GM21528 (cell line): ENCODE results near the gene C15orf62.

Experiments
- ATAC-seq: cut with Tn5 transposase; IDR thresholded peaks from one replicate; pipeline ENCODE4 v1.9.1; 2021; ENCODE audit warnings: mild to moderate bottlenecking, moderate library complexity; ENCODE audit not compliant: unreplicated experiment, low FRiP score

C15orf62 gene

GRCh38 chr15:40769274-40770146 is at the start of gene C15orf62:
TSS of gene C15orf62 (plus strand) at chr15:40769980. CDS start at chr15:40770496, 516 bp downstream.
- ATAC-seq, result no peak

- ATAC-seq, result no peak
Measured at GRCh38 chr15:40721701-40722100, 48.1 kb upstream of the C15orf62 start.

- ATAC-seq, result no peak
Measured at GRCh38 chr15:40722354-40722753, 47.4 kb upstream of the C15orf62 start.

- ATAC-seq, result no peak
Measured at GRCh38 chr15:40722934-40723333, 46.8 kb upstream of the C15orf62 start.

- no peak for ATAC-seq
Measured at GRCh38 chr15:40723919-40724318, 45.9 kb upstream of the C15orf62 start.

- no peak for ATAC-seq
Measured at GRCh38 chr15:40731034-40731433, 38.7 kb upstream of the C15orf62 start.

GRCh38 chr15:40736575-40736974 is 33.2 kb upstream of the C15orf62 start:
- no peak for ATAC-seq

GRCh38 chr15:40737048-40737447 is 32.7 kb upstream of the C15orf62 start:
- no peak for ATAC-seq

- ATAC-seq, result no peak
Measured at GRCh38 chr15:40739047-40739446, 30.7 kb upstream of the C15orf62 start.

- no peak for ATAC-seq
Measured at GRCh38 chr15:40739854-40740253, 29.9 kb upstream of the C15orf62 start.

- ATAC-seq, result no peak
Measured at GRCh38 chr15:40743485-40743901, 26.3 kb upstream of the C15orf62 start.

- no peak for ATAC-seq
Measured at GRCh38 chr15:40743921-40744814, 25.6 kb upstream of the C15orf62 start.

- no peak for ATAC-seq
Measured at GRCh38 chr15:40744815-40745152, 25.0 kb upstream of the C15orf62 start.

- no peak for ATAC-seq
Measured at GRCh38 chr15:40746916-40747418, 22.8 kb upstream of the C15orf62 start.

- ATAC-seq, result no peak
Measured at GRCh38 chr15:40747685-40748631, 21.8 kb upstream of the C15orf62 start.

- ATAC-seq, result no peak
Measured at GRCh38 chr15:40749151-40749630, 20.6 kb upstream of the C15orf62 start.

- ATAC-seq, result no peak
Measured at GRCh38 chr15:40750885-40751284, 18.9 kb upstream of the C15orf62 start.

- no peak for ATAC-seq
Measured at GRCh38 chr15:40751745-40752144, 18.0 kb upstream of the C15orf62 start.

GRCh38 chr15:40754574-40754882 is 15.3 kb upstream of the C15orf62 start:
- no peak for ATAC-seq
